H1 (cell line): ENCODE measurements around the gene BIRC7. TPM values are rescaled to one million over a fixed set of nuclear protein-coding genes. Genes with fewer than 3 reads are reported as not detected.

Source experiments
- BRCA1 ChIP-seq: IDR thresholded peaks from 2 replicates; pipeline ENCODE4 v1.6.1; 2012; ENCODE audit warnings: low read depth, low read length, improper control_type of control experiment
- CBX5 ChIP-seq: fragments of 300-800, 300-1000 bp; sonication (generic); IDR thresholded peaks from 2 replicates; pipeline ENCODE4 v1.7.1; 2016; ENCODE audit warnings: antibody characterized with exemption, low read length, low read depth
- CHD2 ChIP-seq: IDR thresholded peaks from 2 replicates; pipeline ENCODE4 v1.6.1; 2012; ENCODE audit warnings: low read length, improper control_type of control experiment
- CREB1 ChIP-seq: IDR thresholded peaks from 2 replicates; pipeline ENCODE4 v1.6.1; 2012; ENCODE audit warnings: inconsistent platforms
- CTBP2 ChIP-seq: IDR thresholded peaks from 2 replicates; pipeline ENCODE4 v1.7.0; 2011; ENCODE audit warnings: borderline replicate concordance, mild to moderate bottlenecking, moderate library complexity, mixed read lengths, low read length; ENCODE audit not compliant: insufficient read depth, insufficient read length
- CTCF ChIP-seq, 3 experiments: IDR thresholded peaks; 1 replicate in 2 of 3; 2 replicates in 1 of 3; pipeline versions ENCODE4 v1.5.1 to v1.6.1; 2011; ENCODE audit warnings: low read length in 3 of 3, mild to moderate bottlenecking in 3 of 3, inconsistent platforms in 2 of 3, low read depth in 1 of 3, moderate library complexity in 1 of 3; ENCODE audit not compliant: insufficient read depth in 1 of 3; ENCODE audit errors: control extremely low read depth in 1 of 3
- GTF2F1 ChIP-seq: IDR thresholded peaks from 2 replicates; pipeline ENCODE4 v1.6.1; 2012; ENCODE audit warnings: low read depth, low read length, improper control_type of control experiment, borderline replicate concordance
- KDM5A ChIP-seq: fragments of 200-600 bp; IDR thresholded peaks from 2 replicates; pipeline ENCODE4 v1.7.1; 2012; ENCODE audit warnings: mild to moderate bottlenecking, low read length, inconsistent platforms, mixed read lengths
- MAX ChIP-seq: IDR thresholded peaks from 2 replicates; pipeline ENCODE4 v1.6.1; 2012; ENCODE audit warnings: inconsistent platforms
- NANOG ChIP-seq: IDR thresholded peaks from 2 replicates; pipeline ENCODE4 v1.6.1; 2011; ENCODE audit warnings: low read length, low read depth, mild to moderate bottlenecking, inconsistent platforms; ENCODE audit not compliant: insufficient read depth, poor library complexity, severe bottlenecking
- POLR2A ChIP-seq, 2 experiments: IDR thresholded peaks; 1 replicate in 1 of 2; 2 replicates in 1 of 2; pipeline ENCODE4 v1.6.1; 2011; ENCODE audit warnings: low read depth in 2 of 2, low read length in 2 of 2, mild to moderate bottlenecking in 2 of 2; ENCODE audit errors: control extremely low read depth in 1 of 2
- POU5F1 ChIP-seq: IDR thresholded peaks from 2 replicates; pipeline ENCODE4 v1.6.1; 2011; ENCODE audit warnings: low read depth, mild to moderate bottlenecking, low read length, moderate library complexity
- RXRA ChIP-seq: IDR thresholded peaks from 2 replicates; pipeline ENCODE4 v1.6.1; 2011; ENCODE audit warnings: low read depth, mild to moderate bottlenecking, low read length, moderate library complexity; ENCODE audit not compliant: insufficient read depth
- SIN3A ChIP-seq, 2 experiments: IDR thresholded peaks in 1 of 2; conservative IDR thresholded peaks in 1 of 2; 2 replicates each; pipeline ENCODE4 v1.6.1; 2011 to 2012; ENCODE audit warnings: low read length in 2 of 2, improper control_type of control experiment in 1 of 2, low read depth in 1 of 2, mild to moderate bottlenecking in 1 of 2
- SIRT6 ChIP-seq: IDR thresholded peaks from one replicate; pipeline ENCODE4 v1.7.1; 2012; ENCODE audit warnings: low read length, inconsistent platforms
- SIX5 ChIP-seq: IDR thresholded peaks from 2 replicates; pipeline ENCODE4 v1.6.1; 2011; ENCODE audit warnings: mild to moderate bottlenecking, low read depth, low read length
- TAF7 ChIP-seq: optimal IDR thresholded peaks from 2 replicates; pipeline ENCODE3; 2011; ENCODE audit warnings: low read depth, mild to moderate bottlenecking, inconsistent platforms, low read length, moderate library complexity, borderline replicate concordance
- TBP ChIP-seq: IDR thresholded peaks from 2 replicates; pipeline ENCODE4 v1.6.1; 2011; ENCODE audit warnings: low read depth, low read length, improper control_type of control experiment
- TCF12 ChIP-seq: IDR thresholded peaks from 2 replicates; pipeline ENCODE4 v1.6.1; 2011; ENCODE audit warnings: low read depth, mild to moderate bottlenecking, low read length
- USF2 ChIP-seq: IDR thresholded peaks from 2 replicates; pipeline ENCODE4 v1.6.1; 2011; ENCODE audit warnings: low read length, improper control_type of control experiment
- ZNF274 ChIP-seq: IDR thresholded peaks from 2 replicates; pipeline ENCODE4 v1.7.0; 2012; ENCODE audit warnings: low read length, borderline replicate concordance; ENCODE audit errors: extremely low read depth
- polyA plus RNA-seq, 7 experiments: library from polyadenylated mRNA; depleted of rRNA in 3 of 7; stranded (reverse) in 5 of 7; unstranded in 2 of 7; fragments of >200 nt in 5 of 7; fragments of 200-250 nt in 2 of 7; gene quantifications; 1 replicate in 5 of 7; 2 replicates in 1 of 7; 4 replicates in 1 of 7; pipeline versions ENCODE4 v1.2.1 to v1.2.3, GENCODE V29; 2011 to 2013; ENCODE audit warnings: missing spikeins in 2 of 7, mixed read lengths in 2 of 7
- total RNA-seq: library from RNA; stranded (reverse); fragmentation: NEBNext Ultra II Directional; extraction: Animal tissue kit (Norgen Biotek cat#: 25700); gene quantifications from 2 replicates; pipeline ENCODE4 v1.2.1, GENCODE V29; 2021

BIRC7 gene
- total and polyA plus RNA-seq, 2 of the 8 experiments (the other 6 are each of a cell fraction or from before 2014, with no cell fraction given): 0.11 to 0.41 TPM

GRCh38 chr20:63216041-63216848, 19.5 kb upstream of the BIRC7 start, which contains the start of gene YTHDF1 (continued):
- TF ChIP-seq CTBP2: no peak
- no peak for TF ChIP-seq CBX5
- TF ChIP-seq MAX: peak; percentile 90
- peak in 1 of 2 experiments; percentile 51; a peak in 1 of 3 replicates for TF ChIP-seq POLR2A (IDR thresholded peaks at IDR 0.05; ENCODE audit: control extremely low read depth in 1 of 2, low read depth in 2 of 2, low read length in 2 of 2)
- peak; percentile 90 for TF ChIP-seq USF2
- no peak for TF ChIP-seq SIRT6
- no peak for TF ChIP-seq SIX5
- TF ChIP-seq RXRA: no peak
- no peak for TF ChIP-seq CHD2
- TF ChIP-seq KDM5A: no peak
- no peak for TF ChIP-seq POU5F1
- peak; percentile 77; the same call in 1 of the 2 replicates for TF ChIP-seq CREB1
- no peak for TF ChIP-seq BRCA1
- no peak for TF ChIP-seq NANOG
- no peak for TF ChIP-seq TBP
- 0 out of 2 replicates have a peak, but pooled peaks have one; percentile 62 for TF ChIP-seq TCF12
- no peak for TF ChIP-seq ZNF274
- TF ChIP-seq GTF2F1: no peak
- TF ChIP-seq SIN3A (conservative IDR thresholded peaks at IDR 0.05 in 1 of 2, IDR thresholded peaks at IDR 0.05 in 1 of 2; ENCODE audit: low read depth in 1 of 2, low read length in 2 of 2): 0 out of 4 replicates have a peak, but pooled peaks of 1 of the 2 experiments have one; percentile 26
- TF ChIP-seq CTCF (IDR thresholded peaks at IDR 0.05; ENCODE audit: control extremely low read depth in 1 of 3, insufficient read depth in 1 of 3, low read depth in 1 of 3, low read length in 3 of 3): no peak
- TF ChIP-seq TAF7: no peak
